Left colon (tissue), 2 donors: Measurements from ENCODE around the gene AQP6. TPM values are rescaled to one million over a fixed set of nuclear protein-coding genes. Genes with fewer than 3 reads are reported as not detected.

Experiments used
- ATAC-seq: fragments of 200-7000 bp; cut with Tn5 transposase; one replicate; pipeline ENCODE4 v1.9.1; 2020; ENCODE audit warnings: mild to moderate bottlenecking, moderate library complexity
- DNase-seq, 2 donors: peaks; one replicate each; pipeline ENCODE4 v3.0.0-alpha.2; 2020
- intact Hi-C, 2 donors: fragments of 100-400 bp; cut with DNase I in 1 of 2; cut with micrococcal nuclease in 1 of 2; formaldehyde crosslinking; loops; one replicate each; pipeline versions ENCODE4 v1.11.2 to v1.14.0; 2022; cut with DNase I, micrococcal nuclease
- total RNA-seq, 2 donors: library from RNA; stranded (reverse); fragmentation: NEBNext Ultra II Directional; extraction: Animal tissue kit (Norgen Biotek cat#: 25700); gene quantifications; one replicate each; pipeline ENCODE4 v1.2.1, GENCODE V29; 2021
- donor health status: DM: no; HTN: no; CAD: no.
- donor health status: DM: yes; HTN: yes; CAD: no.

The AQP6 gene
- total RNA-seq, 2 donors from 2014 or later, result not detected

- DNase-seq (no peak), ATAC-seq (no peak)
- intact Hi-C loops, result loop anchor here (5.0 to 10.0 kb wide), 2 partner anchors 90 to 102 kb away; partner anchors contain the start of gene ASIC1 (in 1 of the 2)
Observed at GRCh38 chr12:49964849-49965624, 7.7 kb upstream of the AQP6 start.

GRCh38 chr12:49965836-49966235, 6.9 kb upstream of the AQP6 start:
- DNase-seq (no peak), ATAC-seq (no peak)
- intact Hi-C loops, result loop anchor here (5.0 to 10.0 kb wide), 2 partner anchors 89 to 101 kb away; partner anchors contain the start of gene ASIC1 (in 1 of the 2)

GRCh38 chr12:49966511-49967041, 6.2 kb upstream of the AQP6 start:
- no peak for ATAC-seq
- DNase-seq, result no peak
- intact Hi-C loops, result loop anchor here (5.0 to 10.0 kb wide), 2 partner anchors 88 to 101 kb away; partner anchors contain the start of gene ASIC1 (in 1 of the 2)

GRCh38 chr12:49967042-49967776, 5.5 kb upstream of the AQP6 start:
- DNase-seq, result peak; percentile 86 to 96
- peak; percentile 86 for ATAC-seq
- intact Hi-C loops, result loop anchor here (5.0 to 10.0 kb wide), 2 partner anchors 88 to 100 kb away; partner anchors contain the start of gene ASIC1 (in 1 of the 2)

- ATAC-seq, result no peak
- intact Hi-C loops, result loop anchor here (5.0 to 10.0 kb wide), 2 partner anchors 87 to 99 kb away; partner anchors contain the start of gene ASIC1 (in 1 of the 2)
- DNase-seq, result no peak
Observed at GRCh38 chr12:49967777-49968250, 4.9 kb upstream of the AQP6 start.

- intact Hi-C loops, result loop anchor here (5.0 to 10.0 kb wide), 2 partner anchors 86 to 99 kb away; partner anchors contain the start of gene ASIC1 (in 1 of the 2)
- ATAC-seq, result no peak
- no peak for DNase-seq
Observed at GRCh38 chr12:49968471-49968870, 4.3 kb upstream of the AQP6 start.

GRCh38 chr12:49969027-49969426, 3.7 kb upstream of the AQP6 start:
- ATAC-seq (no peak), DNase-seq (no peak)
- intact Hi-C loops, result loop anchor here (5.0 to 10.0 kb wide), 2 partner anchors 86 to 98 kb away; partner anchors contain the start of gene ASIC1 (in 1 of the 2)

- DNase-seq (no peak), ATAC-seq (no peak)
- intact Hi-C loops, result loop anchor here (5.0 to 10.0 kb wide), 3 partner anchors 82 to 97 kb away; partner anchors contain the start of gene ASIC1 (in 1 of the 2)
Observed at GRCh38 chr12:49969651-49970429, 2.9 kb upstream of the AQP6 start.

- intact Hi-C loops, result loop anchor here in 1 of 2 donors (5.0 kb wide), 1 partner anchor 82 kb away; no protein-coding TSS in a partner anchor
- ATAC-seq (no peak), DNase-seq (no peak)
Observed at GRCh38 chr12:49970658-49971057, 2.1 kb upstream of the AQP6 start.

GRCh38 chr12:49971141-49971540, 1.6 kb upstream of the AQP6 start:
- intact Hi-C loops, result loop anchor here in 1 of 2 donors (5.0 kb wide), 1 partner anchor 81 kb away; no protein-coding TSS in a partner anchor
- no peak for ATAC-seq
- no peak for DNase-seq

- DNase-seq, result no peak
Observed at GRCh38 chr12:49972129-49972528, 618 bp upstream of the AQP6 start.

GRCh38 chr12:49973361-49973830, 649 bp downstream of the AQP6 start:
- intact Hi-C loops, result loop anchor here in 1 of 2 donors (5.0 kb wide), 1 partner anchor 79 kb away; no protein-coding TSS in a partner anchor
- no peak for DNase-seq
- peak; percentile 75 for ATAC-seq

More at GRCh38 chr12:49972129-49972528, 618 bp upstream of the AQP6 start:
- intact Hi-C loops, result loop anchor here in 1 of 2 donors (5.0 kb wide), 1 partner anchor 80 kb away; no protein-coding TSS in a partner anchor
- ATAC-seq, result no peak

GRCh38 chr12:49974231-49974675, 1.5 kb downstream of the AQP6 start:
- DNase-seq (peak; percentile 62 to 63), ATAC-seq (peak; percentile 83)
- intact Hi-C loops, result loop anchor here in 1 of 2 donors (5.0 kb wide), 1 partner anchor 78 kb away; no protein-coding TSS in a partner anchor

- ATAC-seq (no peak), DNase-seq (no peak)
- intact Hi-C loops, result loop anchor here in 1 of 2 donors (5.0 kb wide), 1 partner anchor 78 kb away; no protein-coding TSS in a partner anchor
Observed at GRCh38 chr12:49974677-49975317, 2.0 kb downstream of the AQP6 start.

GRCh38 chr12:49975318-49975761, 2.6 kb downstream of the AQP6 start:
- ATAC-seq, result no peak
- intact Hi-C loops, result no loop called here
- DNase-seq, result no peak

- no peak for ATAC-seq
- intact Hi-C loops, result no loop called here
- DNase-seq, result no peak
Observed at GRCh38 chr12:49976557-49976956, 3.8 kb downstream of the AQP6 start.

- no peak for ATAC-seq
Observed at GRCh38 chr12:49978125-49978524, 5.4 kb downstream of the AQP6 start.

More at GRCh38 chr12:49978125-49978524, 5.4 kb downstream of the AQP6 start:
- intact Hi-C loops, result no loop called here
- DNase-seq, result no peak
